HG03442 (cell line): ENCODE data around the gene MRPS18B.
"Not testable (repeated sequence)": the region's sequence is repeated elsewhere in the genome, so short reads cannot be mapped to it uniquely, and the experiment has no call there.

Experiments used
- ATAC-seq: cut with Tn5 transposase; IDR thresholded peaks from one replicate; pipeline ENCODE4 v1.9.1; 2021; ENCODE audit warnings: mild to moderate bottlenecking, moderate library complexity; ENCODE audit not compliant: unreplicated experiment

The MRPS18B gene

GRCh38 chr6:30635834-30636233 lies 18.2 kb downstream of the MRPS18B start:
- no peak for ATAC-seq

GRCh38 chr6:30640481-30640880 lies 22.8 kb downstream of the MRPS18B start:
- ATAC-seq: no peak

- ATAC-seq: no peak
Measured at GRCh38 chr6:30641048-30641447, 23.4 kb downstream of the MRPS18B start.

GRCh38 chr6:30643656-30644055 lies 26.0 kb downstream of the MRPS18B start:
- no peak for ATAC-seq

GRCh38 chr6:30644769-30645168 lies 27.1 kb downstream of the MRPS18B start:
- no peak for ATAC-seq

- ATAC-seq: no peak
Measured at GRCh38 chr6:30645989-30646388, 28.3 kb downstream of the MRPS18B start.

GRCh38 chr6:30646450-30647241 lies 29.0 kb downstream of the MRPS18B start, which contains the start of gene C6orf136:
C6orf136 (plus strand) TSS chr6:30647133; CDS start chr6:30647232, 99 bp downstream.
- ATAC-seq: peak; percentile 43

GRCh38 chr6:30647242-30648116 lies 29.8 kb downstream of the MRPS18B start:
- ATAC-seq: peak; percentile 64

GRCh38 chr6:30651143-30651542 lies 33.5 kb downstream of the MRPS18B start:
- ATAC-seq: no peak

GRCh38 chr6:30654798-30655742 lies 37.4 kb downstream of the MRPS18B start:
- ATAC-seq: no peak

- no peak for ATAC-seq
Measured at GRCh38 chr6:30655743-30656094, 38.1 kb downstream of the MRPS18B start.

GRCh38 chr6:30656513-30656912 lies 38.9 kb downstream of the MRPS18B start:
- no peak for ATAC-seq

GRCh38 chr6:30657454-30657853 lies 39.8 kb downstream of the MRPS18B start:
- no peak for ATAC-seq

- ATAC-seq: not testable (repeated sequence)
Measured at GRCh38 chr6:30657922-30658321, 40.3 kb downstream of the MRPS18B start.

GRCh38 chr6:30664994-30665767 lies 47.5 kb downstream of the MRPS18B start:
- ATAC-seq: no peak

GRCh38 chr6:30666300-30666699 lies 48.7 kb downstream of the MRPS18B start:
- not testable (repeated sequence) for ATAC-seq

- ATAC-seq: no peak
Measured at GRCh38 chr6:30670760-30671527, 53.3 kb downstream of the MRPS18B start.

- ATAC-seq: peak; percentile 76
Measured at GRCh38 chr6:30672445-30673253, 55.0 kb downstream of the MRPS18B start, which contains the start of gene DHX16. DHX16 (minus strand) TSS chr6:30673006; CDS start chr6:30672841, 165 bp downstream.
